NCI-H446 (cell line): ENCODE data around the gene CBFA2T2.
"Not testable (repeated sequence)": the region's sequence is repeated elsewhere in the genome, so short reads cannot be mapped to it uniquely, and the experiment has no call there.

Experiments
- DNase-seq, 2 experiments: peaks; one replicate each; lab custom pipeline; 2025; lab: John Stamatoyannopoulos, UW

The CBFA2T2 gene

DNA sequence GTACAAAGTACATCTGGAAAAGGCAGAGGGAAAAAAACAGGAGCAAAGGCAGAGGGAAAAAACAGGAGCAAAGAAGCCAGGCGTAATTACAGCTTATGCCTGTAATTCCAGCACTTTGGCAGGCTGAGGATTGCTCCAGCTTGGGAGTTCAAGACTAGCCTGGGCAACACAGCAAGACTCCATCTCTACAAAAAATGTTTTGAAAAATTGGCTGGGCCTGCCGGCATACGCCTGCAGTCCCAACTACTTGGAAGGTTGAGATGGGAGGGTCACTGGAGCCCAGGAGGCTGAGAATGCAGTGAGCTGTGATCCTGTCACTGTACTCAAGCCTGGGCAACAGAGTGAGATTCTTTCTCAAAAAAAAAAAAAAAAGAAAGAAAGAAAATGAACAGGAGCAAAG is 19.0 kb upstream of the CBFA2T2 start:
- DNase-seq = no peak

DNA sequence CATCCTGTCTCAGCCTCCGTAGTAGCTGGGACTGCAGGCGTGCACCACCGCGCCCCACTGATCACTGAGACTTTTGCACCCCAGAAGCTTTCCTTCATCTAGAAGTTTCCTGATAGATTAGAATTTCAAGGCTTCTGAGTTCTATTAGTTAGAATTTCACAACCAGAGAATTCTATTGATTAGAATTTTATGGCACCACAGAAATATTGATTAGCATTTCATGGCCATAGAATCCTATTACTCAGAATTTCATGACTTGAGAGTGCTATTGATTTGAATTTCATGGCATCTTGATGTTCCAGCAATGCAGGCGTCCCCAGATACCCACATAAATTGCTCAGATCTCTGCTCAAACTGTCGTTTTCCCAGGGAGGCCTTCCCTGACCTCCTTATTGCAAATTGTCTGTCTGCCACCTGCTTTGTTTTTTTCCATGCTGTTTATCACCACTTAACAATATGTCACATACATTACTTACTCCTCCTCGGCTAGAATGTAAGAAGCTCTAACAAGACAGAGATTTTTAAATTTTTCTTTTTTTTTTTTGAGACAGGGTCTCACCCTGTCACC is 16.9 kb upstream of the CBFA2T2 start:
- DNase-seq = no peak

DNA sequence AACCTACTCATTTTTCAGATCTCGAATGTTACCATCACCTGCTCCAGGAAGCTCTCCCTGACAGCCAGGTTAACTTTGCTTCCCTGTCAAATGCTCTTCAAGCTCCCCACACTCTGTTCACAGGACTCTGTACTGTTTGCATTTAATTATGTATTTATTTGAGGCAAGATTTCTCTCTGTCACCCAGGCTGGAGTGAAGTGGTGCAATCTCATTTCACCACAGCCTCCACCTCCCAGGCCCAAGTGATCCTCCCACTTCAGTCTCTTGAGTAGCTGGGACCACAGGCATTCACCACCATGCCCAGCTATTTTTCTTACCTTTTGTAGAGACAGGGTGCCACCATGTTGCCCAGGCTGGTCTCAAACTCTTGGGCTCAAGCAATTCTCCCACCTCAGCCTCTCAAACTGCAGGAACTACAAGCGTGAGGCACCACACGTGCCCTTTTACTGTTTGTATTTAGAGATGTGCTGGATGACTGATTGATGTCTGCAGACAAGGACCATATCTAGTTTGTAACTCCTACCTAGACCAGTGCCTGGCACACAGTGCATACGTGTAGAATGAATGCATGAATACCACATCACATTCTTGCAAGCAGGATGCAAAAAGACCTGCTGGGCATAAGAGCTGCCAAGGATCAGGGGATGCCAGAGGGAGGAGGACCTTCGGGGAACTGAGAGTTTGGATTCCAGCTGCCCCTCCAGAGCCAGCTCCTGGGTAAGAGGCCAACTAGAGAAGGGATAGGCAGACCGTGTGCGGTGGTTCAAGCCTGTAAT is 15.6 kb upstream of the CBFA2T2 start:
- DNase-seq = peak in 1 of 2 experiments; percentile 38

DNA sequence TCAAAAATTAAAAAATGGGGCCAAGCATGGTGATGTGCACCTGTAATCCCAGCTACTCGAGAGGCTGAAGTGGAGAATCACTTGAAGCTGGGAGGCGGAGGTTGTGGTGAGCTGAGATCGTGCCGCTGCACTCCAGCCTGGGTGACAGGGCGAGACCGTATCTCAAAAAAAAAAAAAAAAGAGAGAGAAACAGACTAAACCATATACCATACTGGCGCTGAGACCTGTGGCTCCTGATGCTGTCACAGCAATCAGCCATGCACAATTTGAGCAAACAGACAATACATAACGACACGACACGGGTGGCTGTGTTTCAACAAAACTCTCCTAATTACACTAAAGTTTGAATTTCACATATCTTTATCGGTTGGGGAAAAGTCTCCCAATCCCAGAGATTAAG is 14.9 kb upstream of the CBFA2T2 start:
- no peak for DNase-seq

DNA sequence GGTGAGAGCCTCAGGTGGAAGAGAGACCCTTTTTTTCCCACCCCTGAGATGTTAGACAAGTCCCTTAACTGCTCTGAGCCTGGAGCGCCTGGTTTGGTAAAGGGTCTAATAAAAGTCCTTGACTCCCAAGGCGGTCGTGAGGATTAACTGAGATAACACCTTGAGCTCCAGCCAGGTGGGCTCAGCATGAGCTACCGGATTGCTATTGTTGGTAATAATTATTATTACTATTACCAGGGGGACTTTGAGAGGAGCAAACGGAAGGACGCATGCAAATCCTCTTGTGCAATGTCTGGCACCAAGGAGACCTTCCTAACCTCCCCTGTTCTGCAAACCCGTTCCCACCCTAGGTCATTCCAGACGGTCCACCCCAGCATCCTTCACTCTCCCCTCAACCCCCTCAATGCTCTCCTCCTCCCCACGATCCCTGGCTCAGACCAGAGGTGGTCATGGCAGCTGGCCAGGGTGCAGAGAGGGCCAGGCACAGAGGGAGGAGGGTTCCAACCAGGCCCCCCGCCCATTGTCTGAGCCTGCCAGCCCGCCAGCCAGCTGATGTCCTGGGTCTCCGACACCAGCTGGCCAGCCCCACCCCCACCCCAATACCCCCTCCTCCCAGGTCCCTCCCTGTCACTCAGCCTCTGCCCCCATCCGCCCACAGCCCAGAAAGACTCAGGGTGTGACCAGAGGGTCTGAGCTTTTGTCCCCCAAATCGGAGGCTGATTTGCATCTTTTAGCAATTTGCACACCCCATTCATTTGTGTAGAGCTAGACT is 14.3 kb upstream of the CBFA2T2 start:
- DNase-seq = peak in 1 of 2 experiments; percentile 49

DNA sequence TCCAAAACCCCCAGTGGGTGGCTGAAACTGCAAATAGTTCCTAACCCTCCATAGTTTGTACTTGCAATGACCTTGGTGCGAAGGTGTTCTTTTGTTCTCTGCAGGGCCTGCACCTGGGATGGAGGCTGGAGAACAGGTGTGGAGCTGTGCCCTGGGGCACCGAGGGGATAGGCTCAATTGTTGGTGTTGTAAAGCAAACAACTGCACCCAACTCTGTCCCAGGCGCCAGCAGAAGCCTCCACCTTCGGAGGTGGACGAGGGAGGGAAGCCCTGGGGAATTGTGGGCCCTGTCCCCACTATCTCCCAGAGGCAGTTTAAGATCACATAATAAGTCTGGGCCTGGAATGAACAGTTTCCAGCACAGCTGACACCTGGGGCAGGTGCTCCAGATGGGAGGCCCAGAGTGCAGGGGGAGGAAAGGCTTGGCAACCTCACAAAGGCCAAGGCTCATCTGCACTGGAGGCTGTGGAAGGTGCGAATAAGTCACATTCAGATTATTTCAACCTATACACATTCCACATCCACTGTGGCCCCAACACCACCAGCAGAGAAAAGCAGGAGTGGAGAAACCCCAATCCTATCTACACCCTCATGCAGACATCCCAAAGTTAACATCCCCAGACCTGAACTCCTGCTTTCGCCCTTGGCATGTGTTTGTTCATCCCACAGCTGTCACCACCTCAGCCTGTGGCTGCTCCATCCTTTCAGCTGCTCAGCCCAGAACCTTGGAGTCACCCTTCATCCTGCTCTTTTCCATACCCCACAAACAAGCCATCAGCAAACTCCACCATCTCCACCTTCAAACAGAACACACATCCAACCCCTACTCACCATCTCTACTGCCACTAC is 12.3 kb upstream of the CBFA2T2 start:
- DNase-seq = no peak

DNA sequence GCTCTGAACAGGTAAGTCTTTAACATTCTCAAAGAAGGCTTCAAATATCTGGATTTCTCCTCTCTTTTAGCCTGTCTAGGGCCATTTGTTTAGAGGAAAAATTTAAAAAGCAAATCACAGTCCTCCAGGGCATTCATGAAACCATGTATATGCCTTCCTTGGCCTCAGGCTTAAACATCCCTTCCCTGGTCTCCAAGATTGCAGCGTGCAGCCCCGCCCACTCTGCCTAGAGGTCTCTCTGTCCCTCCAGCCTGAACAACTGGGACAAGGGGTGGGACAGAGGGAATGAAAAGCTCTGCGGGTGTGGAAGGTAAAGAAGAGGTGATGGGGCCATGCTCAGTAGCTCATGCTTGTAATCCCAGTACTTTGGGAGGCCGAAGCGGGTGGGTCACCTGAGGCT is 9.8 kb upstream of the CBFA2T2 start:
- no peak for DNase-seq

DNA sequence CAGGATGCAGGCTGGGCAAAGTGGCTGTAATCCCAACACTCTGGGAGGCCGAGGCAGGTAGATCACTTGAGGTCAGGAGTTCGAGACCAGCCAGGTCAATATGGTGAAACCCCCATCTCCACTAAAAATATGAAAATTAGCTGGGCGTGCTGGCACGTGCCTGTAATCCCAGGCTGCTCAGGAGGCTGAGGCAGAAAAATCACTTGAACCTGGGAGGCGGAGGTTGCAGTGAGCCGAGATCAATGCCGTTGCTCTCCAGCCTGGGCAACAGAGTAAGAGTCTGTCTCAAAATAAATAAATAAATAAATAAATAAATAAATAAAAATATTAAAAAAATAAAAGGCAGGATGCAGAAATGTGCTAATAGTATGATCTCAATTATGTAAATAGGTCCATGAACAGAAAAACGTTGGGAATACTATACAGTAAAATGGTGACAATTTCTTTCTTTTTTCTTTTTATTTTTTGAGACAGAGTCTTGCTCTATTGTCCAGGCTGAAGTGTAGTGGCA is 8.4 kb upstream of the CBFA2T2 start:
- DNase-seq = no peak

DNA sequence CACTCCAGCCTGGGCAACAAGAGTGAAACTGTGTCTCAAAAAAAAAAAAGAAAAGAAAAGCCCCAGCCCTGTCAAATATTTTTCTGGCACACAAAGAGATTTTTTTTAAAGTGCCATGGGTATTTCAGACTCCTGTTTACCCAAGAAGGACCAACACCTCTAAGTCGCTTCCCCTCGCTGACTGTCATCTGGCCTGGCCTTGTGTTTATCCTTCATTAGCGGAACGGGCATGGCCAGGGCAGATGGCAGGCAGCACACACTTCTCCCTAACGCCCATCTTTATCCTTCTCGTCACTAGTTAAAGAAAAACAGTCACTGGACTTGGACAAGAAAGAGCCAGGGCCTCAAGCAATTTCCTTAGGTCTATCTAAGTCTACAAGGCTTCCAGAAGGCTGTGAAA is 7.3 kb upstream of the CBFA2T2 start:
- DNase-seq = no peak

DNA sequence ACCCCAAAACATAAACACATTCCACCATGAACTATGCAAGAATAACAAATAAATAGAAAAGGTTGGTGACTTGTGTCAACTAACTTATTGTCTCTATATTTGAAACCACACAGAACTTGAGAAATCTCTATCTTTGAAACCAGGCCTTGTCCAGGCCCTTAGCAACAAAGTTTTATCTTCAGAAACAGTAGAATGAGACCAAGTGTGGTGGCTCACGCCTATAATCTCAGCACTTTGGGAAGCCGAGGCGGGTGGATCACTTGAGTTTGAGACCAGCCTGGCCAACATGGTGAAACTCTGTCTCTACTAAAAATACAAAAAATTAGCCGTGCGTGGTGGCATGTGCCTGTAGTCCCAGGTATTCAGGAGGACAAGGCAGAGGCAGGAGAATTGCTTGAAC is 6.7 kb upstream of the CBFA2T2 start:
- DNase-seq = not testable (repeated sequence)

DNA sequence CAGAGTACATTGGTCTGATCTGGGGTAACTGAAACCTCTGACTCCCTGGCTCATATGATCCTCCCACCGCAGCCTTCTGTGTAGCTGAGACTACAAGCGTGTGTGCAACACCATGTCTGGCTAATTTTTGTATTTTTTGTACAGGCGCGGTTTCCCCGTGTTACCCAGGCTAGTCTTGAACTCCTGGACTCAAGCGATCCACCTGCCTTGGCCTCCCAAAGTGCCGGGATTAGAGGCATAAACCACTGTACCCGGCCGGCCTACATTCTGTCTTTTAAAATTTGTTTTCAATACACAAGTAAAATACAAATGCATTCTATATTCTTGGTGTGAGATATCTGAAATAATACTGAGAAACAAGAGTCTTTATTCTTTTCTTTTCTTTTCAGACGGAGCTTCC is 1.7 kb upstream of the CBFA2T2 start:
- no peak for DNase-seq

DNA sequence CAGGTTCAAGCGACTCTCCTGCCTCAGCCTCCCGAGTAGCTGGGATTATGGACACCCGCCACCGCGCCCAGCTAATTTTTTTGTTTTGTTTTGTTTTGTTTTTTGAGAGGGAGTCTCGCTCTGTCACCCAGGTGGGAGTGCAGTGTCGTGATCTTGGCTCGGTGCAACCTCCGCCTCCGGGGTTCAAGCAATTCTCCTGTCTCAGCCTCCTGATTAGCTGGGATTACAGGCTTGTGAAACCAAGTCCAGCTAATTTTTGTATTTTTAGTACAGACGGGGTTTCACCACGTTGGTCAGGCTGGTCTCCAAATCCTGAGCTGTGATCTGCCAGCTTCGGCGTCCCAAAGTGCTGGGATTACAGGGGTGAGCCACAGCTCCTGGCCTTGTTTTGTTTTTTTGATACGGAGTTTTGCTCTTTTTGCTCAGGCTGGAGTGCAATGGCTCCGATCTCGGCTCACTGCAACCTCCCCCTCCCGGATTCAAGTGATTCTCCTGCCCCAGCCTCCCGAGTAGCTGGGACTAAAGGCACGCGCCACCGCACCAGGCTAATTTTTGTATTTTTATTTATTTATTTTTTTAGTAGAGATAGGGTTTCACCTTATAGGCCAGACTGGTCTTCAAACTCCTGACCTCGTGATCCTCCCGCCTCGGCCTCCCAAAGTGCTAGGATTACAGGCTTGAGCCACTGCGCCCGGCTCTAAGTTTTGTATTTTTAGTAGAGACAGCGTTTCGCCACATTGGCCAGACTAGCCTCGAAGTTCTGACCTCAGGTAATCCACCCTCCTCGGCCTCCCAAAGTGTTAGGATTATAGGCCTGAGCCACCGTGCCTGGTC is 1.0 kb upstream of the CBFA2T2 start:
- DNase-seq = not testable (repeated sequence)

DNA sequence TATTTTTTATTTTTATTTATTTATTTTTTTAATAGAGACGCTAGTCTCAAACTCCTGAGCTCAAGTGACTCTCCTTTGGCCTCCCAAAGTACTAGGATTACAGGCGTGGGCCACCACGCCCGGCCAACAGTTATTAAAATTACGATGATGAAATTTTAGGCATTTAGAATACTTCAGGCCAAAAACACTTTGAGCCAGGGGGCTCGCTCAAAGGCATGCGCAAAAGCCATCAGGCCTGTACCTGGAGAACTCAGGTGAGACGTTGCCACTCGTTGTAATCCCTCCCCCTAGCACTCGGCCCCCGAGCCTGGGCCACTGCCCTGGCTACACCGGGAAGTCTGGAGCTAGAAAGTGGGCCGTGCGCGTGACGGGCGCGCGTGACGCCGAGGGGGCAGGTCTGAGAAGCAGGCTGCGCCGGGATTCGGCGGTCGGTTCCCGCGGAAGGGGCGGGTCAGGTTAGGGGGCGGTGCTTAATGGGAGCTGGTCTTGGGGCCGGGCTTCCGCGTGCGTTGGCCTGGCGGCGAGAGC is 337 bp upstream of the CBFA2T2 start:
- DNase-seq = peak; percentile 79 to 98

DNA sequence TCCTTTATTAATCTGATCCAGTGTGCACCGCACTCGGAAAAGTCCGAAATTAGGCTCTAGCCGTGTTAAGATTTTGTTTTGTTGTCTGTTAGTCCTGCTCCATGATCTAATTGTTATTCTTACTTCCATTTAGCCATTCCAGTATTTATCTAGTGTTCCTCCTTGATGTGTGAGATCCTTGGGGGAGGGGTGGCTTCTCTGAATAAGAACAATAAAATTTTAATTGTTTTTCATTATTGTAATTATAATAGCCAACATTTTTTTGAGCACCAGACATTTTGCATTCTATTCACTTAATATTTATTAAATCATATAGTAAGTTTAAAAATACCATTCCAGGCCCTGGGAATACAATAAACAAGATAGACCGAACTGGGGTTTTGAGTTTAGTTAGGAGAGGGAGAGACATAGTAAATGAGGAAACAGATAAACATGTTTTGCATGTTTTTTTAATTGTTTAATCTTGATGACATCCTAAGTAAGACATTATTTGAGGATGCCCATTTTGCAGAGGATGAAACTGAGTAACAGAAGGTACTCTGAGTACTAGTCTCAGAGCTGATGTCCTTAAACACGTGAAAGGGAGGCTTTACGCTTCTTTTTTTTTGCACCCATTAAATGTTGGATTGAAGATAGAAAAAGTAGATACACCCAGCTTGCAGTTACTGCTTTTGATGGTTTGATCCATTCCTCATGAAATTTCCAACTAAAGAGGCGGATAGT is 1.2 kb downstream of the CBFA2T2 start:
- no peak for DNase-seq

DNA sequence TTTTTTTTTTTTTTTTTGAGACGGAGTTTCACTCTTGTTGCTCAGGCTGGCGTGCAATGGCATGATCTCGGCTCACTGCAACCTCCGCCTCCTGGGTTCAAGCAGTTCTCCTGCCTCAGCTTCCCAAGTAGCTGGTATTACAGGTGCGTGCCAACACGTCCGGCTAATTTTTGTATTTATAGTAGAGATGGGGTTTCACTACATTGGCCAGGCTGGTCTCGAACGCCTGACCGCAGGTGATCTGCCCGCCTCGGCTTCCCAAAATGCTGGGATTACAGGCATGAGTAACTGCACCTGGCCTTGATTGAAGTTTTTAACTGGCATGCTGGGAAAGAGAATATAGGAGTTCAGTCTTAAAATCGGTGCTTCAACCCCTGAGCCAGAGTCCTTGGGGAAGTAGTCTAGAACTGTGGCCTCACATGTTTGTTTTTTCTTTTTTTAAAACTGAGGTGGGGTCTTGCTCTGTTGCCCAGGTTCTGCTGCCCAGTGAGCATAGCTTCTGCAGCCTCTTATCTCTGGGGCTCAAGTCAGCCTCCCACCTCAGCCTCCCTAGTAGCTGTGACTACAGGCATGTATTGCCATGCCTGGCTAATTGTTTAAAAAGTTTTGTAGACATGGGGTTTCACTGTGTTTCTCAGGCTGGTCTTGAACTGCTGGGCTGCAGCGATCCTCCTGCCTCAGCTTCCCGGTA is 3.3 kb downstream of the CBFA2T2 start:
- DNase-seq = no peak

DNA sequence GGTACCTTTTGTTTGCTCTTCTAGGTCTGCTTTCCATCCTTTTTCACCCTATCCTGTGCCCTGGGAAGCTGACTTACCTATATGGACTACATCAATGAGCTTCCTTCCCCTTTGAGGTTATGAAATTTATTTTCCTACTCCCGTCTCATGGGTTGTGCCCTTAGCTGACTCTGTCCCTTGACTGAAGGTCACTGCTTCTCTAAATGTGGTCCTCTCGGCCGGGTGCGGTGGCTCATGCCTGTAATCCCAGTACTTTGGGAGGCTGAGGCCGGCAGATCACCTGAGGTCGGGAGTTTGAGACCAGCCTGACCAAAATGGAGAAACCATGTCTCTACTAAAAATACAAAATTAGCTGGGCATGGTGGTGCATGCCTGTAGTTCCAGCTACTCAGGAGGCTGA is 6.9 kb downstream of the CBFA2T2 start:
- not testable (repeated sequence) for DNase-seq

DNA sequence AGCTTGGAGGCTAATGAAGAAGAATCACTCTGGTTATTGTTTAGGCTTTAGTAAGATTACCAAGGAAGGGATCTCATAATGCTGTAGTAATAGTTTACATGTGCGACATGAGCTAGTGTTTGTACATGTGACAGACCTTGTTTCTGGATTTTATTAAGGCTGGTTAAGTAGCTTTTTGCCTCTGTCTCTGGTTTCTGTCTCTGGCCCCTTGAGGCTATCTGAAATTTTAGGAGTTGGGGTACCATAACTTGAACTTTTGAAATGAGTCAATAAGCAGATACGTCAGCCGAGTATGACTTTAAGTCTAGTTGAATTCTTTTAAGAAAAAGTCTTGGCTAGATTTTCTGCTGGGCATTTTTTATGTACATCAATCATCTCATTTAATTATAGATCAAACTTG is 9.5 kb downstream of the CBFA2T2 start:
- DNase-seq = no peak

DNA sequence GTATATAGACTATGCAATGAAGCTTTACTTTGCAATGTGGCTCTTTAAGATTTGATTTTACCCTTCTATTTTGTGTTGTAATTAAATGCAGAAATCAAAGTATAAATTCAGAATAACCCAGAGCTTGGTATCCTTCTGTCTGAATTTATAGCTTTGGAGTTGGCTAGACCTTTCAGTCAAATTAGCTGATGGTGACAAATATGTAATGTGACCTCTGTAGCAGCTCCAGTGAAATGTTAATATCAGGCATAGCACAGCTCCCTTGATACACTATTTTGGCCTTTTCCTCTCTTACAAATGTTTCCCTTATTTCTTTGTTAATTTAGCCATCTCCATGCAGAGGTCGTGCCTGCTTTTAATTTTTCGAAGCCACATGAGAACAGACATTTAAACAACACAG is 11.1 kb downstream of the CBFA2T2 start:
- no peak for DNase-seq

DNA sequence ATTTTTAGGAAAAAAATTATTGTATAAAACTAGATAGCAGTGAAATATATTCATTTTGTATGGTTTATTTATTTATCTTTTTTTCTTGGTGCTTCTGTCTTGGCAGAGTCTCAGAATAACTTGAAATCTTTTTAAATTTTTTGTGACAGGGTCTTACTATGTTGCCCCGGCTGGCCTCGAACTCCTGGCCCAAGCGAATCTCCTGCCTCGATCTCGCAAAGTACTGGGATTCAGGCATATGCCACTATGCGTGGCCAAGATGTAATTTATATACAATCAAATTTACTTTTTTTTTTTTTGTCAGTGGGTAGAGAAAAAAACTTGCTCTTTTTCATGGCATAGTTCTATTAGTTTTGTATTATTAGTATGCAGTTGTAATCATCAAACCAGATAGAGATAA is 13.7 kb downstream of the CBFA2T2 start:
- no peak for DNase-seq

DNA sequence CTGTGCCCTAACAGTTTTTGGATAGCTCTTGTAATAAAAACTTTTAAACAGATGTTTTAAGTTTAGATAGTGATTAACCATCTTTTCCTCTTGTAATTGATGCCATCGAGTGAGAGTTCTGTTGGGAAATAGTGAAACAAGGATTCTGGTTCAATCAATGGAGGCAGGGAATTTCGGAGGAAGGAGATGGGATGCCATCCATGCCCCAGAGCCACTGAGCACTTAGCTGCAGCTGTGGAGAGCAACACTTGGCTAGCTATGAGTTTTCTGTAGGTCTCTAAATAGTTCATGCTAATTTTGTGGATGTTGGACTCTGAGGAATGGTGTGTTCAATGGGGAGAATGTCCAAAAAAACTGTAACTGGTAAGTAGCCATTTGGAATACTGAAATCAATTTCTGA is 16.7 kb downstream of the CBFA2T2 start:
- DNase-seq = no peak
